ENCODE results near the gene CLCN3. TPM values are rescaled to one million over a fixed set of nuclear protein-coding genes. Genes with fewer than 3 reads are reported as not detected.

CLCN3 gene
- total and polyA plus RNA-seq, 2 of the 4 experiments (the other 2 are of a cell fraction) = 13.0 to 22.8 TPM

- H3K36me3 ChIP-seq (ENCODE audit: control insufficient read depth, insufficient read depth, low read length) = no peaks in the 10 kb centered on the region
- in situ Hi-C loops (cut with MboI; ENCODE audit: low sequenced_read_pairs) = loop anchor here (25.0 kb wide), 1 partner anchor 447 kb away; no protein-coding TSS in a partner anchor
- no TSS peak for BruUV-seq (replicated peaks)
- no peak overlapping the region for H2BK5ac ChIP-seq (ENCODE audit: low read depth, low read length, poor library complexity, severe bottlenecking)
- H3K4me2 ChIP-seq (ENCODE audit: low read depth, low read length) = no peak overlapping the region
- no peak overlapping the region for H2AK5ac ChIP-seq (ENCODE audit: low read depth, low read length)
- no peak overlapping the region for H4K5ac ChIP-seq (ENCODE audit: low read depth, low read length)
- TF ChIP-seq NFE2L2 (IDR thresholded peaks at IDR 0.05; ENCODE audit: low read depth, low read length) = no peak
- TF ChIP-seq MAZ (IDR thresholded peaks at IDR 0.05; ENCODE audit: borderline replicate concordance, low read depth, low read length) = no peak
- TF ChIP-seq, protein P1, sequence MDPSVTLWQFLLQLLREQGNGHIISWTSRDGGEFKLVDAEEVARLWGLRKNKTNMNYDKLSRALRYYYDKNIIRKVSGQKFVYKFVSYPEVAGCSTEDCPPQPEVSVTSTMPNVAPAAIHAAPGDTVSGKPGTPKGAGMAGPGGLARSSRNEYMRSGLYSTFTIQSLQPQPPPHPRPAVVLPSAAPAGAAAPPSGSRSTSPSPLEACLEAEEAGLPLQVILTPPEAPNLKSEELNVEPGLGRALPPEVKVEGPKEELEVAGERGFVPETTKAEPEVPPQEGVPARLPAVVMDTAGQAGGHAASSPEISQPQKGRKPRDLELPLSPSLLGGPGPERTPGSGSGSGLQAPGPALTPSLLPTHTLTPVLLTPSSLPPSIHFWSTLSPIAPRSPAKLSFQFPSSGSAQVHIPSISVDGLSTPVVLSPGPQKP (IDR thresholded peaks at IDR 0.05; ENCODE audit: borderline replicate concordance, low read depth, low read length) = no peak
- no peak for TF ChIP-seq RAD21 (IDR thresholded peaks at IDR 0.05; ENCODE audit: low read length)
- TF ChIP-seq RCOR1 (IDR thresholded peaks at IDR 0.05; ENCODE audit: insufficient replicate concordance, low read length) = no peak
- no peak for TF ChIP-seq FOS (IDR thresholded peaks at IDR 0.05; ENCODE audit: low read depth, low read length)
- no peak for TF ChIP-seq MXI1 (IDR thresholded peaks at IDR 0.05; ENCODE audit: borderline replicate concordance, low read depth, low read length)
- no peak for TF ChIP-seq CHD1 (IDR thresholded peaks at IDR 0.05; ENCODE audit: low read depth, low read length)
- TF ChIP-seq, protein P2, sequence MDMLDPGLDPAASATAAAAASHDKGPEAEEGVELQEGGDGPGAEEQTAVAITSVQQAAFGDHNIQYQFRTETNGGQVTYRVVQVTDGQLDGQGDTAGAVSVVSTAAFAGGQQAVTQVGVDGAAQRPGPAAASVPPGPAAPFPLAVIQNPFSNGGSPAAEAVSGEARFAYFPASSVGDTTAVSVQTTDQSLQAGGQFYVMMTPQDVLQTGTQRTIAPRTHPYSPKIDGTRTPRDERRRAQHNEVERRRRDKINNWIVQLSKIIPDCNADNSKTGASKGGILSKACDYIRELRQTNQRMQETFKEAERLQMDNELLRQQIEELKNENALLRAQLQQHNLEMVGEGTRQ (IDR thresholded peaks at IDR 0.05; ENCODE audit: low read depth, low read length) = no peak
- no peak for TF ChIP-seq CTCF (conservative IDR thresholded peaks at IDR 0.05; ENCODE audit: low read depth, low read length)
- no peak for TF ChIP-seq BHLHE40 (IDR thresholded peaks at IDR 0.05; ENCODE audit: low read depth, low read length)
- TF ChIP-seq SMC3 (IDR thresholded peaks at IDR 0.05; ENCODE audit: low read depth, low read length) = no peak
- TF ChIP-seq POLR2A (IDR thresholded peaks at IDR 0.05; ENCODE audit: low read depth, low read length) = no peak
- dilution Hi-C loops (cut with HindIII; ENCODE audit: low sequenced_read_pairs, unreplicated experiment) = no loop called here
- no peak overlapping the region for H3K4me3 ChIP-seq (ENCODE audit: insufficient read depth, low read depth, low read length)
- intact Hi-C loops (cut with micrococcal nuclease) = no loop called here
- peaks cover 4 to 12% of the 10 kb centered on the region in 2 experiments; a peak in 3 of 4 replicates for H3K79me1 ChIP-seq (ENCODE audit: low read depth in 1 of 2, low read length in 2 of 2)
- no peaks in the 10 kb centered on the region for H3K9me3 ChIP-seq (ENCODE audit: control insufficient read depth, insufficient read depth, low read length)
- H2BK120ac ChIP-seq (ENCODE audit: low read depth, low read length) = no peak overlapping the region
- H3K27ac ChIP-seq (ENCODE audit: insufficient read depth, low read length) = no peak overlapping the region
- H4K91ac ChIP-seq (ENCODE audit: insufficient read depth, low read depth, low read length) = no peak overlapping the region
- DNase-seq (peak; percentile 49), ATAC-seq (ENCODE audit: low read depth) (no peak)
- H2AK9ac ChIP-seq (replicated peaks; ENCODE audit: low read depth, low read length, poor library complexity) = no peak overlapping the region
- WGBS, 2 experiments (ENCODE audit: extremely low coverage in 2 of 2, insufficient read length in 1 of 2) = 75% methylated on average over 2 of the region's 4 CpGs; no CpG with 5 or more reads in 1 of the 2 experiments
- H3K14ac ChIP-seq (replicated peaks; ENCODE audit: low read depth, low read length) = no peak overlapping the region
- H3K9ac ChIP-seq (ENCODE audit: low read depth, low read length) = no peak overlapping the region
- H4K8ac ChIP-seq (ENCODE audit: low read depth in 2 of 2, low read length in 2 of 2) = no peak overlapping the region
- H3K9me1 ChIP-seq (ENCODE audit: insufficient read depth, low read length) = no peaks in the 10 kb centered on the region
- no peak overlapping the region for H2AFZ ChIP-seq (replicated peaks; ENCODE audit: low read length, poor library complexity)
- no peak overlapping the region for H2BK20ac ChIP-seq (ENCODE audit: low read depth, low read length)
- no peak overlapping the region for H3K18ac ChIP-seq (ENCODE audit: low read depth, low read length)
- no peak overlapping the region for H2BK15ac ChIP-seq (ENCODE audit: low read depth, low read length)
- H3K23ac ChIP-seq (ENCODE audit: low read depth, low read length) = no peak overlapping the region
- CTCF ChIA-PET = no interaction called here
- H4K20me1 ChIP-seq (ENCODE audit: insufficient read depth, low read length) = no peaks in the 10 kb centered on the region
- no peak overlapping the region for H3K56ac ChIP-seq (ENCODE audit: extremely low read depth, insufficient read depth, low read length)
- H3K27me3 ChIP-seq (ENCODE audit: control insufficient read depth, insufficient read depth, low read length) = no peaks in the 10 kb centered on the region
- H3K4me1 ChIP-seq (ENCODE audit: control insufficient read depth, insufficient read depth, low read length) = no peaks in the 10 kb centered on the region
- POLR2A ChIA-PET (ENCODE audit: unreplicated experiment) = no interaction called here
- H3K4ac ChIP-seq (ENCODE audit: low read depth, low read length) = no peak overlapping the region
Measured at GRCh38 chr4:169615467-169616106, 4.8 kb upstream of the CLCN3 start.
